Measurements from ENCODE around the gene ALK. TPM values are rescaled to one million over a fixed set of nuclear protein-coding genes. Genes with fewer than 3 reads are reported as not detected.

ALK gene
- total RNA-seq, 4 donors from 2014 or later, result 0.88 to 1.3 (median 1.3) TPM; not detected in 1

DNA sequence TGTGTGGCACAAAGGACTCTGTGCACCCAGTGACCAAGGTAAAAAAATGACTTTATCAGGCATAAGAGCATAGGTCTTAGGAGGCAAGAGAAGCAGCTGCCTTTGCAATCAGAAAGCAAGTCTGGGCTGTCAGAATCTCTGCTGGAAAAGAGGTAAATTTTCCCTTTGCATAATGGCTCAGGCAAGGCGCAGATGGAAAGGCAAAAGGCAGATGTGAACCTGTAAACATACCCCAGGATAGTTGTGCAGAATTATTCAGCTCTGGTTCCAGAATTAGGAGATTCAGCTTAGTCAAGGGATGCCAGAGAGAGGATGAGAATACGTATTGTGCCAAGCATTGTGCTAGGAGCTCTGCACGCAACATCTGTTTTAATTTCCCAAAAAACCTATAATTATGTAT lies 547.5 kb downstream of the ALK start:
- H3K4me1 ChIP-seq, result no peaks in the 10 kb centered on the region
- DNase-seq, result no peak

DNA sequence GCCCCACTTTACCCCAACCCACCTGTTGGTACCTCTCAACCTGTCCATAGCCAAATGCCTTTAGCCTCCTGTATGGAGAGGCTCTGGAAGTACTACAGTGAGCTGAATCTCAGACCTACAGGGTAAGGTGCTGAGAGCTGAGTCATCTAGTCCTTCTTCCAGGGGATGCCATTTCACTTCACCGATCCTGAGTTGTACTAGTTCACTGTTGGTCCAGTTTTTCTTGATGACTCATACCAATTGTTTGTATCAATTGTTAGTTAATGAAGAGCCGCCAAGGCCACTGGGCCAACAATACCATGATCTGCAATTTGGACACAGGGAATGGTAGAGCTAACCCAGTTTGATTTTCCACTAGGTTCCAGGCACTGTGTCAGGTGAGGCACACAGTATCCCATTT lies 549.2 kb downstream of the ALK start:
- TF ChIP-seq POLR2A (IDR thresholded peaks at IDR 0.05), result no peak
- TF ChIP-seq, protein P1, sequence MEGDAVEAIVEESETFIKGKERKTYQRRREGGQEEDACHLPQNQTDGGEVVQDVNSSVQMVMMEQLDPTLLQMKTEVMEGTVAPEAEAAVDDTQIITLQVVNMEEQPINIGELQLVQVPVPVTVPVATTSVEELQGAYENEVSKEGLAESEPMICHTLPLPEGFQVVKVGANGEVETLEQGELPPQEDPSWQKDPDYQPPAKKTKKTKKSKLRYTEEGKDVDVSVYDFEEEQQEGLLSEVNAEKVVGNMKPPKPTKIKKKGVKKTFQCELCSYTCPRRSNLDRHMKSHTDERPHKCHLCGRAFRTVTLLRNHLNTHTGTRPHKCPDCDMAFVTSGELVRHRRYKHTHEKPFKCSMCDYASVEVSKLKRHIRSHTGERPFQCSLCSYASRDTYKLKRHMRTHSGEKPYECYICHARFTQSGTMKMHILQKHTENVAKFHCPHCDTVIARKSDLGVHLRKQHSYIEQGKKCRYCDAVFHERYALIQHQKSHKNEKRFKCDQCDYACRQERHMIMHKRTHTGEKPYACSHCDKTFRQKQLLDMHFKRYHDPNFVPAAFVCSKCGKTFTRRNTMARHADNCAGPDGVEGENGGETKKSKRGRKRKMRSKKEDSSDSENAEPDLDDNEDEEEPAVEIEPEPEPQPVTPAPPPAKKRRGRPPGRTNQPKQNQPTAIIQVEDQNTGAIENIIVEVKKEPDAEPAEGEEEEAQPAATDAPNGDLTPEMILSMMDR (IDR thresholded peaks at IDR 0.05), result no peak
- H3K4me1 ChIP-seq, result no peaks in the 10 kb centered on the region
- H3K36me3 ChIP-seq, result no peaks in the 10 kb centered on the region
- H3K27ac ChIP-seq, result no peak overlapping the region
- H3K27me3 ChIP-seq, result no peaks in the 10 kb centered on the region
- no peaks in the 10 kb centered on the region for H3K9me3 ChIP-seq
- no peak for DNase-seq
- H3K4me3 ChIP-seq, result no peak overlapping the region

More for the DNA sequence above, 547.5 kb downstream of the ALK start:
- Histone ChIP-seq H3K36me3 (no peaks in the 10 kb centered on the region), H3K27ac (no peak overlapping the region), H3K4me3 (no peak overlapping the region), H3K9me3 (no peaks in the 10 kb centered on the region), H3K27me3 (no peaks in the 10 kb centered on the region)
- no peak for TF ChIP-seq POLR2A (IDR thresholded peaks at IDR 0.05)
- TF ChIP-seq, protein P1 (IDR thresholded peaks at IDR 0.05), result no peak

DNA sequence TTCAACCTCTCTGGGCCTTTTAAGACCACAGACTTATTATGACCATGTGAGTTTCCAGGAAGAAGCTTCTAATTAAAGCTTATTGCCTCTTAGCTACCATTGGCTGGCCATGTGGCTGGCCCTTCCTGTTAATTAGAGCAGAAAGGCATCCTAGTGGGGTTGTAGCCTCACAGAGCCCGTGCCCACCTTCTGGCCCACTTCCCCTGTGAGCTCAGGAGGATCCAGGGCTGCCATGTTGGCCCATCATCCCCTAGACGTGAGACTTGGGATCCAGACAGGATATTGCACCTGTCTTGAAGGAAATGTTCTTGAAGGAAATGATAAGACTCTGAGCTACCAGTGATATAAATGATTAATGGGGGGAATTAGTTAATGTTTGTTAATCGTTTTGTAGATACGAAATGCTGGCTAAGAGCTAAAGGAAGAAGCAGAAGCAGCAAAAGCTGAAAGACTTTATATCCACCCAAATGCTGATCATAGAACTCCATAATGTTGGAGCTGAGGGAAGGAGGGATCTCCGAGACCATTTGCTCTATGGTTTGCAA lies 550.7 kb downstream of the ALK start:
- Histone ChIP-seq H3K4me3 (no peak overlapping the region), H3K27me3 (no peaks in the 10 kb centered on the region), H3K36me3 (no peaks in the 10 kb centered on the region), H3K27ac (no peak overlapping the region), H3K9me3 (no peaks in the 10 kb centered on the region), H3K4me1 (no peaks in the 10 kb centered on the region)
- TF ChIP-seq, protein P1 (IDR thresholded peaks at IDR 0.05), result no peak
- TF ChIP-seq POLR2A (IDR thresholded peaks at IDR 0.05), result no peak
- DNase-seq, result no peak

DNA sequence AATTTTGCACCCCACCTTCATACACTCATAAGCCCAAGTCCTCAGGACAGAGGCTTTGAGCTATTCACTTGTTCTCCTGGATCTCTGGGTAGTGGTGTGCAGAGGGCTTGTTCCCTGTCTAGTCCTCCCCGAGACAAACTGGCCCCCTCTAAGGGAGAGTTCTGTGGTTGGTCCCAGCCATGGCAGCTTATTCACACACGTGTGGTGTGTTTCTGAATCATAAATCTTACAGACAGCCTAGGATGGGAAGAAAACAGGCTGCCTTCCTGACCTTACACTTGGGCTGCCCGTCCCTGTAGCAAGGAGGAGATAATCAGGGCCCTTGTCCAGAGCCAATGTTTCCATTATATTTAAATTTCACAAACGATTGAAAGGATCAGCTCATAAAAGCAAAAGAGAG lies 551.2 kb downstream of the ALK start:
- H3K27me3 ChIP-seq, result no peaks in the 10 kb centered on the region
- H3K4me1 ChIP-seq, result no peaks in the 10 kb centered on the region
- H3K4me3 ChIP-seq, result no peak overlapping the region
- no peak for DNase-seq
- no peaks in the 10 kb centered on the region for H3K9me3 ChIP-seq
- no peak overlapping the region for H3K27ac ChIP-seq
- TF ChIP-seq, protein P1 (IDR thresholded peaks at IDR 0.05), result no peak
- TF ChIP-seq POLR2A (IDR thresholded peaks at IDR 0.05), result no peak
- H3K36me3 ChIP-seq, result no peaks in the 10 kb centered on the region

DNA sequence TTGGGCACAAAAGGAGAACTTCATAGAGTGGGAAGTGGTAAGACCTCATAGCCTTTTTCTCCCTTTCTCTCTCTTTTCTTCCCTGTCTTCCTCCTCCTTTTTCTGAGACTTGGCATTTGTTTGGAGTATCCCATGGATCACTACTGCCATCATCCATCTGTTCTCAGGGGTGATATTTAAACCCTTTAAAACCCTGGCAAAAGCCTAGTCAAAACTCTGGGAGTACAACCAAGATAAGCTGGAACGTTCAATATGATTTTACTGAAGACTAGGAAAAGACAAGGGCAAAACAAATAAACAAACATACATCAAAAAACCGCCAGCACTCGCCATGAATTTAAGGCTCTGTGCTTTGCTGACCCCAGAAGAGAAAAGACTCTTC lies 552.7 kb downstream of the ALK start:
- no peaks in the 10 kb centered on the region for H3K27me3 ChIP-seq
- H3K27ac ChIP-seq, result no peak overlapping the region
- TF ChIP-seq, protein P1 (IDR thresholded peaks at IDR 0.05), result no peak
- no peak for TF ChIP-seq POLR2A (IDR thresholded peaks at IDR 0.05)

More for the DNA sequence above, 552.7 kb downstream of the ALK start:
- DNase-seq, result no peak
- Histone ChIP-seq H3K36me3 (no peaks in the 10 kb centered on the region), H3K4me1 (no peaks in the 10 kb centered on the region), H3K9me3 (no peaks in the 10 kb centered on the region), H3K4me3 (no peak overlapping the region)

Data from Peyer's patch (tissue), 4 donors.